RKO (cell line): ENCODE results near the gene ABR.
"Not testable (repeated sequence)": the region's sequence is repeated elsewhere in the genome, so short reads cannot be mapped to it uniquely, and the experiment has no call there.

Source experiments
- DNase-seq: peaks from one replicate; pipeline ENCODE4 v3.0.0-alpha.2; 2016; ENCODE audit warnings: low spot score

The ABR gene

GRCh38 chr17:1071103-1071825, 108.5 kb downstream of the ABR start:
- DNase-seq, result no peak

DNA sequence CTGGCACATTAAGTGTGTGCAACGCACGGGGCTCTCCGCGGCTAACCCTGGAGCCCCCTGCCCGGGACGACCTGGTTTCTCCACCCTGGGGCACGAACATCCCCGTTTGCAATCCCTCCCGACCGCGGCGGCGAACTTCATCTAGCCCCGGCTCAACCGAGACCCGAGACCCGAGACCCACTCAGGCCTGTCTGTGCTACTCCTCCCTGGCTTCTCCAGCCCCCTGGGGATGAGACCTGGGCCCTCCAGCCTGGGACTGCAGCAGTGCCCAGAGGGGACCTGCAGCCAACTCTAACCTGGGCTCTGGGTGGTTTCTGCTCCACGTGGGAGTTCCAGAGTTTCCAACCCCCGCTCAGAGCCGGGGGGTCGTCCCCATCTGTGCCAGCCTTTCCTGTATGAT, 109.4 kb downstream of the ABR start:
- no peak for DNase-seq

DNA sequence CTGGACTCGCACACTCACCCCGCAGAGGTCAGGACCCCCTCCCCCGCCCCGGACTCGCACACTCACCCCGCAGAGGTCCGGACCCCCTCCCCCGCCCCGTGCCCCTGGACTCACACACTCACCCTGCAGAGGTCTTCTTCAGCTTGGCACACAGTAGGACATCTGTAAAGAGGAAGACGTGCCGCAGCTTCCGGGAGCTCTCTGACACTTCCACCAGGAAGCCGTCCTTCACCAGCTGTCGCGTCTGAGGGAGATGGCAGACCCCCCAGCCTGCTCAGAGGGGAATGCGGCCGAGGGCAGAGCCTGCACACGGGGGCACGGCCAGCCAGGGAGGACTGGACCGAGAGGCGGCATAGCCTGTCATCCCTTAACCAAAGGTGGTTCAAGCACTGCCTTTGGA, 109.9 kb downstream of the ABR start:
- DNase-seq, result no peak

DNA sequence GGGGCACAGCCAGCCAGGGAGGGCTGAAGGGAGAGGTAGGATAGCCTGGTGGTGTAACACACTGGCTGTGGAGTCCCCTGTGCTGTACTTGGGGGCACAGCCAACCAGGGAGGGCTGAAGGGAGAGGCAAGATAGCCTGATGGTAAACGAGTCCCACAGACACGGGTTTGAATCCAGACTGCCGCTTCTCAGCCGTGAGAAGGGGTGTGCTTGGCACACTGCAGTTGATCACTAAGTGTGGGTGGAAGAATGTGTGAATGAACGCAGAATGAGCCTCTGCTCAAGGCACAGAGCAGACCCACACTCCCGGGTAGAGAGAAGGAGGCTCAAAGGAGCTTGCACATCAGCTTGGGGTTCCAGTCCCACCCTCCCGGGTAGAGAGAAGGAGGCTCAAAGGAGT, 111.4 kb downstream of the ABR start:
- DNase-seq, result no peak

GRCh38 chr17:1067282-1067956, 112.4 kb downstream of the ABR start:
- no peak for DNase-seq

DNA sequence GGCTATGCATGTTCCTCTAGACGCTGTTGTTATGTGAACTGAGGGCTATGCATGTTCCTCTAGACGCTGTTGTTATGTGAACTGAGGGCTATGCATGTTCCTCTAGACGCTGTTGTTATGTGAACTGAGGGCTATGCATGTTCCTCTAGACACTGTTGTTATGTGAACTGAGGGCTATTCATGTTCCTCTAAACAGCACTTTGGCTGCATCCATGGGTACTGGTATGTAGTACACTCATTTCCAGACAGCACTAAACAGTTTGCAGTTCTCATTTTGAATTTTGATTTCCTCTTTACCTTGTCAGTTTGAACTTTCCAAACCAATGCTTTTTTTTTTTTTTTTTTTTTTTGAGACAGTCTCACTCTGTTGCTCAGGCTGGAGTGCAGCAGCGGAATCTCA, 114.4 kb downstream of the ABR start:
- DNase-seq, result not testable (repeated sequence)

- DNase-seq, result peak; percentile 98
These were observed 118.8 kb downstream of the ABR start for GRCh38 chr17:1060991-1061390.

DNA sequence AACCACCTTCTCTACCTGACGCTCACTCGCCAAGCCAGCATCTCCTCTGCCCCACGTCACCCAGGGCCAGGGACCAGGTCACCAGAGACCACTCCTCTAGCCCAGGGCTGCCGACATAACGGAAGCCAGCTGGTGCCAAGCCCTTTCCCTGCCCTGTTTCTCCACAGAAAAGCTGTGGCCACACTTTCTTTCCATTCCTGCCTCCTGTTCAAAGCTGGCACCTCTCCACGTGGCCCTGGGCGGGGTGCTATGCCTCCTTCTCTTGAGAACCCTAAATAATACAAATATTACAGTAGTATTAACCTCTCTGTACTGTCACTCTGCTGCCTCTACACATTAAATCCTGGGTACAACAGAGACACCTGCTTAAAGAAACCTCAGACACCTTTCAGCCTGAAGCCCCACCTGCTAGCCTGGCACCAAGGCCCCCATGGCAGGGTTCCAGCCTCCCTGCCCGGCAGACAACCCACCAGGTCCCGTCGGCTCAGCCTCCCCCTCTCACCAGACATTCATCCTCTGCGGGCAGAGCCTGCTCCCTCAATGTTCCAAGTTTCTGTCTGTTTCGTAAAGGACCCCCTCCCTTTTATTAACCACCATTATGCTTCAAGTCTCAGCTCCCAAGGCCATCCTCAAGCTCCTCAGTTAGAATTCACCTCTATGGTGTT, 120.5 kb downstream of the ABR start:
- DNase-seq, result no peak

GRCh38 chr17:1058423-1059130, 121.2 kb downstream of the ABR start:
- peak; percentile 39 for DNase-seq

- DNase-seq, result no peak
These were observed 123.0 kb downstream of the ABR start for GRCh38 chr17:1056761-1057160.

DNA sequence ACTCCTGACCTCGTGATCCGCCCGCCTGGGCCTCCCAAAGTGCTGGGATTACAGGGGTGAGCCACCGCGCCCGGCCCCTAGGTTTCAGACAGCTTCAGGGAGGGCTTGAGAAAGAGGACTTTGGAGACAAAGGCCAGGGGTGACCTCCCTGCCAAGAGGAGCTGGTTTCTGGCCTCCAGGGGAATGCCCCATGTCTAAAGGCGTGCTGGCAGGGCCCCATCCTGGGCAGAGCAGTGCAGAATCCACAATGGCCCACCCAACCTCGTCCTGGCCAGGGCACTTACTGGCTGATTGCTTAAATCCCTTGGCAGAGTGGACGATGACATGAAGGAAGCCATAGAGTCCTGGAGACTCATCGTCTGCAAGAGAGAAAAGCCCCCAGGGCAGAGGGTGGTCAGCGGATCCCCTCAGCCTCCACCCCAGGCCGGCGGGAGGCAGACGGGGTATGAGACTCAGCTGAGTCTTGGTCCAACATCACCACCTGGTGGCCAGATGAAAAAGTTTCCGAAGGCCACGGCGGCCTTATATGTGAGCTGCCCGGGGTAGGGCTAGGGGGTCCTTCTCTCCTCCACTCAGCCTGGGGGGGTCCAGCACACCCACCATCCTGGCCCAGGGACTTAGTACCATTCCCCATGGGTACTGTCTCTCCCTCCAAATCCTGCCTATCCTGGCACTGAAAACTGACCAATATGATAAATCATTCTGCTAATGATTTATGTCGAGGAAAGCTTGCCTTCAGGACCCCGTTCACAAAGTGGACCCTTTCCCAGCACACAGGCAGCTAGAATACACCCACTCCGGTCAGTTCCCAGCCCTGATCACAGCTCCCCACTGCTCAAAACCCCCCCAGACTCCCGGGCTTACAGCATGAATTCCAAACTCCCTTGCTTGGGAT, 123.8 kb downstream of the ABR start:
- peak; percentile 40 for DNase-seq

GRCh38 chr17:1055231-1055630, 124.5 kb downstream of the ABR start:
- no peak for DNase-seq

DNA sequence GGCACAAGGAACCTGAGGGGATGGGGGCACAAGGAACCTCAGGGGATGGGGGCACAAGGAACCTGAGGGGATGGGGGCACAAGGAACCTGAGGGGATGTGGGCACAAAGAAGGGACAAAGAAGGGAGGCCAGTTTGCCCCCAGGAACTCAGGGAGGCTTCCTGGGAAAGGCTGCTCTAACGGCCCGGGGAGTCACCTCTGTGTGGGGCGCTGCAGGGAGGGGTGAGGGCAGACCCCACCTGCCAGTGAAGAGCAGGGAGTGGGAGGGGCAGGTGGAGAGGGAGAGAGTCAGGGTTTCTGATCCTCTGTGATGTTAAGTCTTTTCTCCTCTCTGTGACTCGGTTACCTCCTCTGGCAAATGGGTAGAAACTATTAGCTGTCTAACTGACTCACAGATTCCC, 125.1 kb downstream of the ABR start:
- no peak for DNase-seq

DNA sequence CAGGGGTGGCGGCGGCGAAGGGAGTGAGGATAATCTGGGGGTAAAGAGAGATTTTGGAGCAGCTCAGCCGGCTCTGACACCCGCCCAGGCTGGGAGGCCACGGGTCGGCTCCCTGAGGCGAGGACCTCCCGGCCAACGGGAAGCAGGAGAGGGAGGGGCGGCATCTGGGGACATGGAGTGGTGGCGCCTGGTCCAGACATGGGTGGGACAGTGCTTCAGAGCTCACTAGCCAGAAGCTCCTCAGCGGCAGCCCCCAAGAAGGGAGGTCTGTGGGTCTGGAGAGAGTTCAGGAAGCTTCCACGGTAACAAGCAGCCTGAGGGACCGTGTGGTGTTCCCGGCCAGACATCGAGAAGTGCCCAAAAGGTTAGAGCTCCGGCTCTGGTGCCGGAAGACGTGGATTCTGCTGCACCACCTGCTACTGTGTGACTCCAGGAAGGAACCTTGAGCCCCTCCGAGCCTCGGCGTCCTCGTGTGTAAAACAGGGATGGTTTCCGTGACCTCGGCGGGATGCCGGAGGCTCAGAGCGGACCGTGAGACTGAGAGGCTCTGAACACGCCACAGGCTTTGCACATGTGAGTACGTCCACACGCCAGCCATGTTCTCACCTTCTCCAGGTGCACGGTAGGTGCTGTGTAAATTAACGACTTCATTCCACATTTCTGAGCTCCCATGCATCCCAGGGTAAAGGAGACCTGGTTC, 126.0 kb downstream of the ABR start:
- DNase-seq, result no peak

DNA sequence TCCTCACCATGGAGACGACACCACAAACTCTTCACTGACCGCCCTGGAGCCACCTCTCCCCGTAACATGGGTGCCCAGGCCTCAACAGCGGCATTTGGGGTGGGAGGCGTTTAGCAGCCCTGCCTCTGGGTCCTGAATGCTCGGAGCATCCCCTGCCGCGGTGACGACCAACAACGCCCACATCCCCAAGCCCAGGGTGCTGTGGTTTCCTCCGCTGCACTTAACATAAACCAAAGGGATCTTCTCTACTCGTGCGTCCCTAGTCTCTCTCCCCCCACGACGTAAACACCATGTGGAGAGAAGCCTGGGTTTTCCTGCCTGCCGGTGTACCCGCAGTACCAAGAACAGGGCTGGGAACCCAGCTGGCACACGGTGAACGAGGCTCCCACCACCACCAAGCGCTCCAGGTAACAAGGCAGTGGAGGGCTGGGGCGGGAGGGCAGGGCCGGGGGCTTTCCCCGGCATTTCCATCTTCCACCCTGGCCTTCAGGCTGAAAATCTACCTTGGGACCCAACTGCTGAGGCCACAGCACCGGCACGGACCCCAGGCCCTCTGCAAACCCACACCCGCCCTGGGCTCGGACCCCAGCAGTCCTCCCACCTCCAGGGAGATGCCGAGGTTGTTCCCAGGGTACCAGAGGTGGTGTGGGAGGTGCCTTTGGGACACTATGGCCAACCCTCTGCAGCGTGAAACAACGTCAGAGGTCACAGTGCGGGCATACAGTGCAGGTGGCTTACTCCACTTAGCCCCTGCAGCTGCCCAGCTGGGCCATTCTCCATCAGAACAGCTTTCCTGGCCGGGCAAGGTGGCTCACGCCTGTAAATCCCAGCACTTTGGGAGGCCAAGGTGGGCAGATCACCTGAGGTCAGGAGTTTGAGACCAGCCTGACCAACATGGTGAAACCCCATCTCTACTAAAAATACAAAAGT, 128.5 kb downstream of the ABR start:
- DNase-seq, result no peak

DNA sequence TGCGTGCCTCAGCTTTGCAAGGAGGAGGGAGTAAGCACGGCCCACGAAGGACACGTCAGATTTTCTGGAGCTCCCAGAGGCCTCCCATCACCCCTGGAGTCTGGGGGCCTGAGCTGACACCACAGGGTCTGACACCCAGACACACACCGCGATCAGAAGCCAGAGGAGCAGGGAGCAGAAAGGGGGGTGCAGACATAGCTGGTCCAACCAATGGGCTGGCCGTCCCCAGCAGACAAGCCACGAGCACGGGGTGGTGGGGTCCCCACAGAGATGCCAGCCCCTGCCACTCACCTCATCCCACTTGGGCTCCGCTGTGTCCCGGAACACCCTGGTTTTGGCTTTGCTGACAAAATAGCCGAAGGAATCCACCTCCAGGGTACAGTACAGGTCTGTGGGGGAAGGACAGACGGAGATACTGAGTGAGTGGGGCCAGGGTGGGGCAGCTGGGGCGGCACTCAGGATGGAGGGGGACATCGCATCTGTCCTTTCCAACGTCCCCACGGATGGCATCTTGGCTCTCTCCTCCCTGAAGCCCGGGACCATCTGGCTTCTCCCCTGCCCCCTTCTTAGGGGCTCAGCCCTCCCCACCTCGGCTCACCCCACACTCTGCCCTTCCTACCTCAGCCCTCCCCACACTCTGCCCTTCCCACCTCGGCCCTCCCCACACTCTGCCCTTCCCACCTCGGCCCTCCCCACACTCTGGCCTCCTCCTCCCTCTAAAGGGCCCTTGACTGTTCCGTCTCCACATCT, 129.4 kb downstream of the ABR start:
- DNase-seq, result no peak

DNA sequence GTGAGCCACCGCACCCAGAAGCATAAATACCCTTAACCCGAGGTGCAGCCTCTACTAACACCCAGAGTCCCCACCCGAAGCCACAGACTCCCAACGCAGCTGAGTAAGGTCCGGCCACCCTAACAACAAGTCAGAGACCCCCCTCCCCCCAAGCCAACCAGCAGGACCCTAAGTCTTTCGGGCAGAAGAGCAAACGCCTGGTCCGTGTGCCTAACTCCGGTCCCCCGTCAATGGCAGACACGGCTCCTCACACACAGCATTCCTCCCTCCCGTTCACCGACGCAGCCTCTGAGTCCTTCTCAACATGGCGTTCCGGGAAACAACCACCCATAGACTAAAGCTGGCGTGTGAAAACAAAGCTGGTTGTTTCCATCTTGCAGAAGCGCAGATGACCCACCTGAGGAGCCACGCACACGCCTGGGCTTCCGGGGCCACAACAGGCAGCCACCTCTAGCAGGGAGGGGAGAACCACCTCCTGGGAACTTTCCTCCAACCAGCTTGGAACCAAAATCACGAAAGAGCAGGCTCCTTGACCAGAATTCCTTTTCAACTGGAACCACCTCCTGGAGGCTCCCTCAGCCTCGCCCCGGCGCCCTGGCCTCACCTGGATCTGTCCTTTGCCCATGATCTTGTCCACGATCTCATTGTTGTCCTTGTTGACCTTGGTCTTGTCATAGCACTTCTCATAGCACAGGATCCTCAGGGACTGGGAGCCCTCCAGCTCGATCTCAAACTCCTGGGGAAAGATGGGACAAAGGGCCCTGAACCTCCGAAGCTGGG, 130.1 kb downstream of the ABR start:
- no peak for DNase-seq

- DNase-seq, result not testable (repeated sequence)
These were observed 131.2 kb downstream of the ABR start for GRCh38 chr17:1048516-1049115.
